GM12878 (cell line): Measurements from ENCODE around the gene LMO2. TPM values are rescaled to one million over a fixed set of nuclear protein-coding genes. Genes with fewer than 3 reads are reported as not detected.

ENCODE experiments used
- ATAC-seq: fragments of 200-7000 bp; cut with Tn5 transposase; 3 replicates; pipeline ENCODE4 v1.9.1; 2020; ENCODE audit warnings: mild to moderate bottlenecking, moderate library complexity
- BruUV-seq: library from RNA; stranded (reverse); fragments of 400-500 nt; replicated peaks from 2 replicates; lab custom pipeline; 2021; lab: Mats Ljungman, UMichigan
- CTCF ChIA-PET: fragments of 300-600 bp; sonication (Branson Sonifier 250); formaldehyde crosslinking; extraction: SDS; loops from one replicate; lab custom pipeline; 2021; ENCODE audit warnings: inconsistent platforms; lab: Yijun Ruan, JAX
- POLR2A ChIA-PET: fragments of 350-600 bp; formaldehyde crosslinking; extraction: SDS; loops from one replicate; lab custom pipeline; 2021; ENCODE audit warnings: inconsistent platforms; lab: Charles Lee
- RAD21 ChIA-PET: fragments of 300-600 bp; sonication (Branson Sonifier 250); formaldehyde crosslinking; loops from one replicate; lab custom pipeline; 2023; ENCODE audit warnings: antibody characterized with exemption; ENCODE audit not compliant: unreplicated experiment; lab: Charles Lee
- SMC1A ChIA-PET: fragments of 300-600 bp; sonication (Branson Sonifier 250); formaldehyde crosslinking; loops from one replicate; lab custom pipeline; 2023; ENCODE audit not compliant: unreplicated experiment, uncharacterized antibody; lab: Charles Lee
- DNase-seq: peaks from one replicate; pipeline ENCODE4 v3.0.0-alpha.2; 2011; ENCODE audit warnings: low read depth, low spot score
- FAIRE-seq: peaks from 3 replicates; lab custom pipeline; 2011; peaks lifted over from hg19 to GRCh38; lab: Jason Lieb, UNC
- H2AFZ ChIP-seq: 2 replicates; pipeline ENCODE4 v1.6.0; 2011; ENCODE audit warnings: low read depth, low read length, control low read depth; ENCODE audit not compliant: control insufficient read depth
- H3K27ac ChIP-seq: 2 replicates; pipeline ENCODE4 v1.5.1; 2011; ENCODE audit warnings: control low read depth; ENCODE audit not compliant: control insufficient read depth, insufficient read depth
- H3K27me3 ChIP-seq, 2 experiments: replicated peaks in 1 of 2; 2 replicates each; pipeline versions ENCODE4 v1.6.0 to v1.6.1; 2011; ENCODE audit warnings: low read length in 1 of 2; ENCODE audit not compliant: control insufficient read depth in 2 of 2, insufficient read depth in 2 of 2
- H3K36me3 ChIP-seq, 2 experiments: 2 replicates each; pipeline ENCODE4 v1.5.1; 2011; ENCODE audit warnings: low read length in 1 of 2; ENCODE audit not compliant: control insufficient read depth in 2 of 2, insufficient read depth in 2 of 2
- H3K4me1 ChIP-seq: 2 replicates; pipeline ENCODE4 v1.6.1; 2011; ENCODE audit warnings: mild to moderate bottlenecking, low read length, moderate library complexity, mixed read lengths; ENCODE audit not compliant: control insufficient read depth, insufficient read depth
- H3K4me2 ChIP-seq: 2 replicates; pipeline ENCODE4 v1.6.0; 2011; ENCODE audit warnings: control low read depth; ENCODE audit not compliant: control insufficient read depth, insufficient read depth
- H3K4me3 ChIP-seq: fragments of 200-600 bp; sonication (generic); 2 replicates; pipeline ENCODE4 v1.5.1; 2016
- H3K79me2 ChIP-seq: 2 replicates; pipeline ENCODE4 v1.6.0; 2011; ENCODE audit warnings: low read length; ENCODE audit not compliant: control insufficient read depth, insufficient read depth
- H3K9ac ChIP-seq: 2 replicates; pipeline ENCODE4 v1.8.0; 2011; ENCODE audit warnings: low read length, control low read depth, mixed read lengths; ENCODE audit not compliant: control insufficient read depth, insufficient read depth
- H3K9me3 ChIP-seq: replicated peaks from 3 replicates; pipeline ENCODE4 v1.5.1; 2011; ENCODE audit warnings: mild to moderate bottlenecking, low read length; ENCODE audit not compliant: control insufficient read depth, insufficient read depth
- H4K20me1 ChIP-seq: 2 replicates; pipeline ENCODE4 v1.6.0; 2011; ENCODE audit not compliant: control insufficient read depth, insufficient read depth
- BCL11A ChIP-seq: IDR thresholded peaks from 2 replicates; pipeline ENCODE4 v1.6.1; 2011; ENCODE audit warnings: low read depth, low read length
- BCLAF1 ChIP-seq: fragments of 450-650 bp; IDR thresholded peaks from 2 replicates; pipeline ENCODE4 v1.6.1; 2017; ENCODE audit warnings: antibody characterized with exemption, mild to moderate bottlenecking, moderate library complexity
- CHD1 ChIP-seq: IDR thresholded peaks from 2 replicates; pipeline ENCODE4 v1.6.1; 2012; ENCODE audit warnings: low read depth, low read length, improper control_type of control experiment
- EZH2 ChIP-seq: IDR thresholded peaks from 2 replicates; pipeline ENCODE4 v1.6.1; 2012; ENCODE audit warnings: low read depth, mild to moderate bottlenecking, control low read depth, inconsistent platforms, low read length, borderline replicate concordance; ENCODE audit not compliant: control insufficient read depth
- FOXM1 ChIP-seq: IDR thresholded peaks from 2 replicates; pipeline ENCODE4 v1.6.1; 2012; ENCODE audit warnings: low read depth, mild to moderate bottlenecking, inconsistent platforms, low read length, moderate library complexity
- HDAC2 ChIP-seq: fragments of 200-600 bp; sonication (generic); IDR thresholded peaks from 2 replicates; pipeline ENCODE4 v1.6.1; 2017
- HDGF ChIP-seq: fragments of 450-650 bp; IDR thresholded peaks from 2 replicates; pipeline ENCODE4 v1.6.1; 2016; ENCODE audit warnings: antibody characterized with exemption
- KDM1A ChIP-seq: fragments of 200-600 bp; sonication (generic); IDR thresholded peaks from 2 replicates; pipeline ENCODE4 v1.6.1; 2016; ENCODE audit warnings: borderline replicate concordance
- MEF2A ChIP-seq: IDR thresholded peaks from 2 replicates; pipeline ENCODE4 v1.6.1; 2011; ENCODE audit warnings: low read depth, mild to moderate bottlenecking, low read length, moderate library complexity; ENCODE audit not compliant: insufficient read depth
- NFIC ChIP-seq: IDR thresholded peaks from 2 replicates; pipeline ENCODE4 v1.6.1; 2012; ENCODE audit warnings: low read depth, mild to moderate bottlenecking, inconsistent platforms, low read length, moderate library complexity
- POLR2AphosphoS2 ChIP-seq: IDR thresholded peaks from 2 replicates; pipeline ENCODE4 v1.6.1; 2011; ENCODE audit warnings: low read depth, mild to moderate bottlenecking, low read length, improper control_type of control experiment, moderate library complexity
- RAD21 ChIP-seq: IDR thresholded peaks from 2 replicates; pipeline ENCODE4 v1.6.1; 2011; ENCODE audit warnings: mild to moderate bottlenecking, low read depth, low read length, moderate library complexity; ENCODE audit not compliant: insufficient read depth
- SMAD5 ChIP-seq: IDR thresholded peaks from 2 replicates; pipeline ENCODE4 v1.6.1; 2016; ENCODE audit warnings: antibody characterized with exemption, low read depth
- SP1 ChIP-seq: IDR thresholded peaks from one replicate; pipeline ENCODE4 v1.6.1; 2011; ENCODE audit warnings: low read depth, low read length
- STAT1 ChIP-seq: fragments of 450-650 bp; conservative IDR thresholded peaks from 2 replicates; pipeline ENCODE4 v1.6.1; 2014; ENCODE audit warnings: antibody characterized with exemption, mild to moderate bottlenecking
- TCF7 ChIP-seq: IDR thresholded peaks from 2 replicates; pipeline ENCODE4 v1.6.1; 2014; ENCODE audit warnings: antibody characterized with exemption, borderline replicate concordance
- YY1 ChIP-seq: IDR thresholded peaks from 2 replicates; pipeline ENCODE4 v1.6.1; 2011; ENCODE audit warnings: low read depth, mild to moderate bottlenecking, low read length
- ZBED1 ChIP-seq: IDR thresholded peaks from 2 replicates; pipeline ENCODE4 v1.6.1; 2016; ENCODE audit warnings: borderline replicate concordance
- ZBTB11 ChIP-seq: fragments of 450-650 bp; formaldehyde crosslinking; IDR thresholded peaks from 2 replicates; pipeline ENCODE4 v1.5.0; 2022; ENCODE audit warnings: mild to moderate bottlenecking, missing genetic modification characterization
- ZNF217 ChIP-seq: fragments of 450-650 bp; IDR thresholded peaks from 2 replicates; pipeline ENCODE4 v1.6.1; 2017; ENCODE audit warnings: antibody characterized with exemption, mild to moderate bottlenecking
- WGBS: methylation state at CpG from one replicate; pipeline ENCODE4 v1.1.6; 2016; ENCODE audit warnings: low lambda C conversion rate; ENCODE audit not compliant: insufficient replicate concordance, insufficient coverage; ENCODE audit errors: missing lambda C conversion rate; 5-methylcytosine and 5-hydroxymethylcytosine counted together
- in situ Hi-C: fragments of 300-500 bp; cut with MboI; formaldehyde crosslinking; loops from 9 replicates; pipeline ENCODE4 v1.14.3; 2018; ENCODE audit warnings: mixed read lengths
- intact Hi-C: fragments of 100-400 bp; cut with micrococcal nuclease; formaldehyde crosslinking; loops from one replicate; pipeline ENCODE4 v1.14.2; 2022; ENCODE audit not compliant: unreplicated experiment
- polyA plus RNA-seq, 11 experiments: library from polyadenylated mRNA; depleted of rRNA in 4 of 11; unstranded in 6 of 11; stranded (reverse) in 5 of 11; fragments of >200 nt; fragmentation: Nextera tagmentation in 4 of 11; fragmentation: Illumina TruSeq in 1 of 11; extraction: Ambion mirVana in 4 of 11; extraction: Trizol in 1 of 11; gene quantifications; 1 replicate in 1 of 11; 2 replicates in 10 of 11; pipeline versions ENCODE4 v1.2.1 to v1.2.3, GENCODE V29; 2011 to 2016; ENCODE audit warnings: inconsistent platforms in 2 of 11, missing spikeins in 2 of 11, low read depth in 1 of 11
- total RNA-seq, 4 experiments: library from RNA; depleted of rRNA in 3 of 4; stranded (reverse); fragments of >200 nt in 3 of 4; fragmentation: Illumina TruSeq in 1 of 4; extraction: Trizol in 1 of 4; gene quantifications; 2 replicates each; pipeline versions ENCODE4 v1.2.1 to v1.2.3, GENCODE V29; 2013 to 2021

The LMO2 gene
- total and polyA plus RNA-seq, 10 of the 15 experiments (the other 5 are each of a cell fraction or from before 2014, with no cell fraction given), result 0.29 to 1.9 (median 1.1) TPM; not detected in 1

GRCh38 chr11:33891714-33892327 is at the start of gene LMO2 (continued):
- TF ChIP-seq BCLAF1 (no peak), TCF7 (no peak), BCL11A (no peak), EZH2 (no peak), SP1 (no peak), SMAD5 (no peak), RAD21 (no peak), YY1 (no peak), HDAC2 (no peak), FOXM1 (no peak), ZBED1 (no peak)

GRCh38 chr11:33940538-33940815 is 48.6 kb upstream of the LMO2 start:
- ATAC-seq (no peak; the same call in 2 of the 3 replicates), DNase-seq (no peak), FAIRE-seq (no peak)
- no TSS peak for BruUV-seq
- SMC1A ChIA-PET, result interaction anchor here (1.0 to 1.2 kb wide), 3 partner anchors 10 to 83 kb away, joined by 3 read pairs; no protein-coding TSS in a partner anchor
- Histone ChIP-seq H3K4me1 (peaks cover 42% of the 10 kb centered on the region), H3K79me2 (no peaks in the 10 kb centered on the region; the same call in 1 of the 2 replicates), H3K9ac (no peak overlapping the region), H3K9me3 (no peaks in the 10 kb centered on the region), H3K4me2 (peak overlapping the region; percentile 75), H2AFZ (peak overlapping the region; percentile 35), H3K27me3 (no peaks in the 10 kb centered on the region), H3K27ac (peak overlapping the region; percentile 63), H3K36me3 (no peaks in the 10 kb centered on the region), H4K20me1 (no peaks in the 10 kb centered on the region), H3K4me3 (0 out of 2 replicates have a peak overlapping the region, but pooled peaks have one; percentile 39)
- CTCF ChIA-PET, result no interaction called here
- in situ Hi-C loops, result no loop called here
- WGBS, result 48% methylated on average over 2 of the region's 2 CpGs
- POLR2A ChIA-PET, result interaction anchor here (0.5 kb wide), 1 partner anchor 147 kb away, joined by 3 read pairs; no protein-coding TSS in a partner anchor
- intact Hi-C loops, result loop anchor here (5.0 kb wide), 1 partner anchor 43 kb away; no protein-coding TSS in a partner anchor
- RAD21 ChIA-PET, result no interaction called here
- TF ChIP-seq NFIC (no peak), CHD1 (no peak), ZBTB11 (CRISPR knock-in tag) (no peak), HDGF (no peak), ZNF217 (no peak), POLR2AphosphoS2 (no peak), MEF2A (no peak), EZH2 (no peak), STAT1 (no peak), KDM1A (no peak)
